Testis (tissue), 2 donors: Measurements from ENCODE around the gene PAK5.

ENCODE experiments used
- CTCF ChIP-seq, 3 experiments: fragments of 450-650 bp in 2 of 3; fragments of 200-600 bp in 1 of 3; sonication (generic) in 1 of 3; IDR thresholded peaks; one replicate each; pipeline ENCODE4 v1.5.1; 2016 to 2019; ENCODE audit warnings: antibody characterized with exemption in 3 of 3, mild to moderate bottlenecking in 2 of 3, moderate library complexity in 1 of 3
- POLR2A ChIP-seq: fragments of 450-650 bp; IDR thresholded peaks from one replicate; pipeline ENCODE4 v1.6.1; 2017; ENCODE audit warnings: antibody characterized with exemption, mild to moderate bottlenecking, moderate library complexity

GRCh38 chr20:9759392-9759791 is 79.5 kb downstream of the PAK5 start:
- no peak for TF ChIP-seq CTCF (IDR thresholded peaks at IDR 0.05)
- no peak for TF ChIP-seq POLR2A
